HG03457 (cell line): ENCODE data around the gene PTPRN2.

Experiments
- ATAC-seq: cut with Tn5 transposase; IDR thresholded peaks from one replicate; pipeline ENCODE4 v1.9.1; 2021; ENCODE audit warnings: moderate number of reproducible peaks; ENCODE audit not compliant: unreplicated experiment

The PTPRN2 gene

DNA sequence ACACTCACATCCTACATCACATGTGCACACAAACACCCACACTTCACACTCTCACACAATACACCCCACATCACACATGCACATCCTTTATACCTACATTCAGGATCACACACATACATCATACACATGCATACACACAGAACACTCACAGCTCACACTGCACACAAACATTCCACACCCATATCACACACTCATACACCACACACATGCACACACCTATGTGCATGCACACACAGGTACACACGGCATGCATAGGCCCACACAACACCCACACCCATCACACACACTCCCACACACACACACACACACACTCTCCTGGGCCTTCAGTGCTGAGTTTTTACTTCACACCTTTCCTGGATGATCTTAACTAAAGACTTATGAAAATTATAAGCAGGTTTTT, 1030.4 kb downstream of the PTPRN2 start:
- no peak for ATAC-seq

DNA sequence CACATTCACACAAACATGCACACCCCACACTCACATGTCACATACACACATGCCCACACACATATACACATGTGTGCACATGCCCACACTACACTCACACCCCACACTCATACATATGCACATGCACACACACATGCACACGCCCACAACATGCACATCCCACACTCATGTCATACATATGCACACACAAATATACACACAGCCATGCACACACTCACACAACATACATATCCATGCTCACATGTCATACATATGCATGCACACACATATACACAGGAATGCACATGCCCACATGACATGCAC, 1031.0 kb downstream of the PTPRN2 start:
- no peak for ATAC-seq

DNA sequence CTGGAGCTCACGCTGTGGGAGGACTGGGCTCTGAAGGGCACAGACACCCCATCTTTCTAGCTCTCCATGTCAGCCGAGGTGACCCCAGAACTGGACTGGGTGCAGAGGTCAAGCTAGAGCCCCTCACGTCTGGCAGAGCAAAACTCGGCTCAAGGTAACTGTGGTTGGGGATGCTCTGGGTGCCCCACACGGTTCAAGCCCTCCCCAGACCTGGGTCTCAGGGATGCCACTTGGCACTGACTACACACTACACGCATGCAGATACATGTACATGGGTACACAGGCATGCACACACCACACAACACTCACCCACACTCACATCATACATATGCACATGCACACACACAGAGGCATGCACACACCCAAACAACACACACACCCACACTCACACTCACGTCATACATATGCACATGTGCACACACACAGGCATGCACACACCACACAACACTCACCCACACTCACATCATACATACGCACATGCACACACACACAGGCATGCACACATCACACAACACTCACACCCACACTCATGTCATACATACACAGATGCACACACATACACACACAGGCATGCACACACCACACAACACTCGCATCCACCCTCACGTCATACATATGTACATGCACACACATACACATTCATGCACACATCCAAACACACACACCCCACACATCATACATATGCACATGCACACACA, 1031.5 kb downstream of the PTPRN2 start:
- no peak for ATAC-seq

DNA sequence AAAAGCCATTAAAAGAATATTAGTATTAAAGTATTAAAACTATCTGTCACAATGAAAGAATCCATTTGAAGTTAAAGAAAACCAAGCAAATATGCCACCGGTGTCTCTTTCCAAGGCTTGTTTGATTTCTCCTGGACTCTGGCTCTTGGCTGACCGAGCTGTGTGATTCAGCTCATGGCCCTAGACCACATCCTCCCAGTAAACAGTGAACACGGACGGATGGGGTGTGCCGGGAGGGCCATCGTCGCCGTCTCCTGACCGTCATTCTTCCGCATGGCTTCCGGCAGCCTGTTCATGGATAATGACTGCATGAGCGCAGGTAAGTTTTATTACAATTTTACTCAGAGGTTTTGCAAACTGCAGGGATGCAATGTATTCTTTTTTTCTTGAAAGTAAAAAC, 1032.3 kb downstream of the PTPRN2 start:
- no peak for ATAC-seq

DNA sequence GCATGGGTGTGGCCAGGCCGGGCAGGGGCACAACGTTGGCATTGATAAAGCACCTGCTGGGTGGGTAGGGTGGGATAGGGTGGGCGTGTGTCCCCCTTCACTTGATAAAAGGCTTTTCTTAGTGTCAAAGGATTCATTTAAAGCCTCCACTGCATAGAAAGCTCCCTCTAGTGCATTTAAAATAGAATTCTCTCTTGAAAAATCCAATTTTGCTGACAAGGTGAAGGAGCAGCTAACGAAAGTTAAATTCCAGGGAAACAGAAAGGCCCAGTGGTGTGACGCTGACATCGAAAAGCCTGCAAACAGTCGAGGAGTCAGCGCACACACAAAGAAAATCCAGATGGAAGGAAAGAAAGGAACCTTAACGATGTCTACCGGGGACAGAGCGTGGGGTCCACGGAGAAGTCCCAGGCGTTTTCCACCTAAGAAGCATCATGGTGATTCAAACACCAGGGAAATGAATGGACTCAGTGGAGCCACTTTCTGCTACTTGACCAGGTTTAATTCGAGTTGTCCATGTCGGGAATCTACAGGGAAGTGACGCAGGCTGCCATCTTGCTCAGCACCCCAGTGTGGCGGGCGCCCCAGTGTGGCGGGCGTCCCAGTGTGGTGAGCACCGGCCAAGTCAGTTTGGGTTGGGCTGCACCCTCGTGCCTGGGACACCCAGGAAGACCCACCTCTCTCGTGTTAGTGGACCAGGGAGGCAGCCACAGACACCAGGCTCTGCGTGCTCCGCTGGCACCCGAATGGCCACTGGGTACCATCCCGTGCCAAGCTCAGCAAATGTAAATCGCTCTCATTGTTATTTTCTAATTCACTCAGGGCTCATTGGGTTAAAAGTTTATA, 1033.0 kb downstream of the PTPRN2 start:
- no peak for ATAC-seq

DNA sequence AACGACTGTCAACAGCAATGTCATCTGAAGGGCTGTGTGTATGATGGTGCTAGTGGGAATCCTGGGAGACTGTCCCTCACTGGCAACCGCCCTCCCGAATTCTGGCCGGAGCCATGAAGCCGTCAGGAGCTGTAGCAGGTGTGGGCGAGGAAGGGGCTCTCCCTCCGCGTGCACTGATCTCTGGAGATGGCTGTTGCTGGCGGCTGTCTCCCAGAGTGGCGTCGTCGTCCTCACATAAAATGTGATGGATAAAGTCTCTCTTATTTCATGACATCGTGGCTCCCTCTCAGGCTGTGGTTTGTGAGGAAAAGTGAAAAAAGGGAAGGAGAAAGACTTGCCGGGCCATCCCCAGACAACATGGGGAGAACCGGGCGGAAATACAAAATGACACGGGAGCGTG, 1034.4 kb downstream of the PTPRN2 start:
- ATAC-seq = no peak

DNA sequence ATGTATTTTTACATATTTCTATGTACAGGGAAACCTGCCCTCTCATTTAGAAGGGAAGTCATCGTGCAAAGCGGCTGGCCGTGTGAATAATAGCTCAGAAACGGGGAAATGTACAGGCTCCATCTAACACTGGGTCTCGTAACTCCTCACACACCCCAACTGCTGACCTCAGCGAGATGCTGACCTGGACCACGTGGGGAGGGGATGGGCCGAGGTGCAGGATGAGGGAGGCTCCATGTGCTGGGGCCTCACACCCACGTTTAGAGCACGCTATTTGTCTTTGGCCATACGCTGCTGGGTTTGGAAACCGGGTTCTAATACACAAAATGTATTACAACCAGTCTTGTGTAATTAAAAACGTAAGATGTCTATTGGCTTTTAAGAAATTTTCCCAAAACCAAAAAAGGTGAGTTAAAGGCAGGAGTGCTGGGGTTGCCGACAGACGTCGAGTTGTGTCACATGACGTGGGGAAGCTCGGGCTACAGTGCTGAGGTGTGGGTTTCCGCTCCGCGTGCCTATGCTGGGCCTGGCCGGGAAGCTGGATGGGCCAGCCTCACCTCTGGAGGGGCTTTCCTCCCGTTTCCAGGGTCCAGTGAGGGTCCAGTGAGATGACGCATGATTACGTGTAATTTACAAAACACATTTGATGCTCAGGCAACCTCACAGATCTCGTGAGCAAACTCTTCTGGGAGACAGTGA, 1035.2 kb downstream of the PTPRN2 start:
- no peak for ATAC-seq

DNA sequence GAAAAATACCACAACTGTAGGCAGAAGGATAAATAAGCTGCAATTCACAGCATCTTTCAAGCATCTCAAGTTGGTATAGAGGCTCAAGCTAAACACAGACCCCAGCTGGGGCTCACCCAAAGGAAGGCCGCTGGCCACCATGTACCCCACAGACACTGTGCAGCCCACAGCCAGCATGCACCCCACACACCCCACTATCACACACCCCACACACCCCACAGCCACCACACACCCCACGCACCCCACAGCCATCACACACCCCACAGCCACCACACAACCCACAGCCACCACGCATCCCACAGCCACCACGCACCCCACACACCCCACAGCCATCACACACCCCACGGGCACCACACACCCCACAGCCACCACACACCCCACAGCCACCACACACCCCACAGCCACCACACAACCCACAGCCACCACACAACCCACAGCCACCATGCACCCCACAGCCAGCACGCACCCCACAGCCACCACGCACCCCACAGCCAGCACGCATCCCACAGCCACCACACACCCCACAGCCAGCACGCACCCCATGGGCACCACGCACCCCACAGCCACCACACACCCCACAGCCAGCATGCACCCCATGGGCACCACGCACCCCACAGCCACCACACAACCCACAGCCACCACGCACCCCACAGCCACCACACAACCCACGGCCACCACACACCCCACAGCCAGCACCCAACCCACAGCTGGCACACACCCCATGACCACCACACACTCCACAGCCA, 1036.1 kb downstream of the PTPRN2 start:
- ATAC-seq = no peak

DNA sequence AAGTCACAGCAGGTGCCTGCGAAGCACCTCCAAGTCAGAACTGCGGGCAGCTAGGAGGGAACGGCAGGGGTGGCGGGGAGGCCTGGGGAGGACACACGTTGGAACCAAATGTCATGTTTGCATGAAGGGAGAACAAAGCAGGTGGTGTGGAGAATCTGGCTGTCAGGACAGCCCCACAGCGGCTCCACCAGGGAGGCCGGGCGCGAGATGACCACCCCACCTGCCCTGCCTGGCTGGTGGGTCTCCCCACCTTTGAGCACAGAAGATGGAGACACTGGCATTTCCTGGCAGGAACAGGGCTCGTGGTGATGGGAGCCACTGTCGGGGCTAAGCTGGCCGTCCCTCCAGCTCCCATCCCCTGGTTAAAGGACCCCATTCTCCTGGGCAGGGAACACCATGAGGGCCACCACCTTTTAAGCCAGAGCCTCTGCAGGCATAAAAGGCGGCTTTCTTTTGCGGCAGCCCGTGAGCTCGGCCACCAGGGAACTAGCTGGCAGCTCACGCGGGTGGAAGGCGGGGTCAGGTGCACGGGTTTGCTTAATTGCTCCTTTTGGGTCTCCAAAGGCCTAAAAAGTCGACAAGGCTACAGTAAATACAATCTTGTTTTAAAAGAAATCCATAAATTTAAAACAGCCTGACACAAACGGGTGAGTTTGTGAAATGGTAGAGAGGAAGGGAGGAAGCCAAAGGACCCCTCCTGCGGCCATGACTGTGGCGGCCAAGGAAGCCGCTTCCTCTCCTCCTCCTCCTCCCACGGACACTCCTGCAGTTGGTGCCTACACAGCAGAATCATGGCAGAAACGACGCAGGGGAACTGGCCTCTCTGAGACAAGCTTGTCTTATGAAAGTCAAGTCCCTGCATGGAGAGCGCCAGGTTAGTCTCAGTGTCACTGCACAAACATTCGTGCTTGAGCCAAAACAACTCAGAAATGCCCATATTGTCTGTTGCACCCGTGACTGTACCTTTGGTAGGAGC, 1037.0 kb downstream of the PTPRN2 start:
- no peak for ATAC-seq

DNA sequence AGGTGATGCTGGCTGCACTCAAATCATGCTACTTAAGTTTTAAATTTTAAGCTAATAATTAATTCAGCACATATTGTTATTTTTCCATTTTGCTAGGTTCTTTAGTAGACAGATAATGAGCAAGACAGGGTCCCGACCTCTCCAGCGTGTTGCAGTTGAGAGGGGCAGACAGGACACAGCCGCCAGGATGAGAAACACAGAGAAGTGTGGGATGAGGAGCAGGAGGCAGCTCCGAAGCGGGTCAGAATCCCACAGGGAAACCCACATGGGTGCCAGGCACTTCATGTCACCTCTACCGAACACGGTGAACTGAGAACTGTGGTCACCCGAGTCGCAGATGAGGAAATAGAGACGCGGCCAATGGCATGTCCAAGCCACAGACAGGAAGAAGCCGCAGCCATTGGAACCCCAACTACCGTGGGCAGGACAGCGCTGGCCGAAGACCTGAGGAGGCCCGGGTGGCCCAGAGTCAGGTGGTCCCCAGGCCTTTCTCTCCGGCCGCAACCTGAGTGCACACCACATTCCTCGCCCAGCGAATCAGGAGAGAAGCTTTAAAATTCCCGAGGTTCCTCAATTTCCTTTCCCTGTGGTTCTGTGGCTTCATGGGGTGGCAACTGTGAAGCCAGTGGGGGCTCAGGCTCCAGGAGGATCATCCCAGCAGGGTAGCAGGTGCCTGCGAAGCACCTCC, 1037.9 kb downstream of the PTPRN2 start:
- ATAC-seq = no peak

DNA sequence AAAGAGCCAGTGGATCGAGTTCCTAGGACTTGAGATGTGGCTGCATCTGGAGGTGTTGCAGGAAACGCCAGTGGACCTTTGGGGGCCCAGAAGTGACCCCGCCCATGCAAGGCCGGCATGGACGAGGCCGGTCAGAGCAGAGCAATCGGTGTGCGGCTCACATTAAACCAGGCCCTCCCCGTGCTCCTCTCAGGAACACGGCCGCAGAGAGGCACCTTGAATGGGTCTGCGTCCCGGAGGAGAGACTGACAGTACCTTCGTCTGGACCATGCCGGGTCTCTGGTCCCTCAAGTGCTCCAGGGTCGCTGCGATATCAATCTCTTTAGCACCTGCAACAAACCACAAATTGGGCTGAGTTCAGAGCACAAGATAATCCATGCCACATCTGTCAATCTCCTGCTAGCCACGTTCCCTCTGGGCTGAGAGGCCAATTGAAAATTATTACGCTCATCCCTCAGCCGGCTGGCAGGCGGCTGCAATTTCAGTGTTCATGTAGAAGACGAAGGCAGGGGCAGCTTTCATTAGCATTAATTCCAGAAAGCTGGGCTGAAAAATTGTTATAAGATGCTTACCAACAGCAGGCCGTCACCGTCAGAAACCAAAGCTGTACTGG, 1038.8 kb downstream of the PTPRN2 start:
- no peak for ATAC-seq

DNA sequence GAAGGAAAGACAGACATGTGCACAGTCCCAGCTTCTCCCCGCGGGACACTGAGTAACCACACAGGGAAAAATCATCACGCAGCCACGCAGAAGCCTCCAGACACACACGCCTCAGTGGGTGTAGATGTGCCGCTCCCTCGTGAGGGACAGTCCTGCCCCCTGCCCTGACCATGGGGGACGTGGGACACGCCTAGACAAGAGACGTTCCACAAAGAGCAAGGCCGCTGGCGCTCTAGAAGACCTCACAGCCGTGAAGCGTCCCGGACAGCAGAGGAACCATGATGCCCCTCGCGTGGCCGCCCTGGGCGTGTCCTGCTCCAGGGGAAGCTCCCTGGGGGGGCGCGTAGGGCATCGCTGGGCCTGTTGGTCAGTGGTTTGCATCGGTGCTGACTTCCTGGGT, 1040.0 kb downstream of the PTPRN2 start:
- no peak for ATAC-seq

DNA sequence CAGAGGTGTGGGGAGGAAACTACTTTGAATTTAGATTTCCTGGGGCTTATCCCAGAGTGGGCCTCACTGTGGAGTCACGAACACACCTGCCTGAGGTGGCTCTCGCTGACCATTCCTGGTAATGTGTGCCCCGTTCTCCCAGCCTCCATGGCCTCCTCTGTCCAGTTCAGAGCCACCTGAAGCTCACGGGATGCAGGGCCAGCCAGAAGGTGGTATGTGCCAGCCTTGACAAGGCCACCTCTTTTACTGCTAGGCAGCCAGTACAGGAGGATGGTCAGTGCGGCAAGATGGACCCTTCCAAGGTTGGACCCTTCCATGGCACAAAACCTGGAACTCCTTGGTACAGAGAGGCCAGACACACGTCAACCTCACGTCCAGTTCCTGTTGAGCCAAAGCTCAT, 1040.5 kb downstream of the PTPRN2 start:
- ATAC-seq = no peak

DNA sequence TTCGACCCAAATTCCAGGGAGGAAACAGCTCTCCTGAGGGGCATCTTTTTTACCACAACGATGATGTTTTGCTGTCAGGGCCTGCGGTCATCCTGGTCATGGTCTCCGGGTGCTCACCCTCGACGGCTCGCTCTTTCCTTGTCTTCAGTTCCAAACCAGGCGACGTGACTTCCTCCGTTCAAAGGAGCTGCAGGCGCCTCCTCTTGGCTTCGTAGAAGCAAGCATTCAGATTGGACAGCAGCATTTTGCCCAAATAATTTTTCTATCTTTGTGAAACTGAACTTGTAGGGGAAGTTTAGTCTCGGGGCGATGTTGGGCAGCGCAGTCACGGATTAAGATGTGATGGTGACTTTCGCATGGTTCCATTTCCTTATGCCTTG, 1042.0 kb downstream of the PTPRN2 start:
- no peak for ATAC-seq

DNA sequence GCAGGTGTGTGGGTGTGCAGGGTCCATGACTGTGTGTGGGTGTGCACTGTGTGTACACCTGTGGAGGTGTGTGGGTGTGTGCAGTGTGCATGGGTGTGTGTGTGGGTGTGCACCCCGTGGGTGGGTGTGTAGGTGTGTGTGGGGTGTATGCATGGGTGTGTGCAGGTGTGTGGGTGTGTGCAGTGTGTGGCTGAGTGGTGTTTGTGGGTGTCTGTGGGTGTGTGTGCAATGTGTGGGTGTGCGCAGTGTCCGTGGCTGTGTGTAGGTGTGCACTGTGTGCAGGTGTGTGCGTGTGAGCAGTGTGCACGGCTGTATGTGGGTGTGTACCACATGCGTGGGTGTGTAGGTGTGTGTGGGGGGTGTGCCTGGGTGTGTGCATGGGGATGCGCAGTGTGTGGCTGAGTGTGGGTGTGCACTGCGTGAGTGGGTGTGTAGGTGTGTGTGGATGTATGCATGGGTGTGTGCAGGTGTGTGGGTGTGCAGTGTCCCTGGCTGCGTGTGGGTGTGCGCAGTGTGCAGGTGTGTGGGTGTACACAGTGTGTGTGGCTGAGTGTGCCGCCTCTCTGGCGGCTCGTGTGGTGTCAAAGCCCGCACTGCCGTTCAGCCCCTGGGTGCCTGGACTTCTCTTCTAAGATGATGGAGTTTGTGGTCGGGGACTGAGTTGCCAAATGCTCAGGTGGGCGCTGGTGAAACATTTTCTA, 1042.5 kb downstream of the PTPRN2 start:
- no peak for ATAC-seq

DNA sequence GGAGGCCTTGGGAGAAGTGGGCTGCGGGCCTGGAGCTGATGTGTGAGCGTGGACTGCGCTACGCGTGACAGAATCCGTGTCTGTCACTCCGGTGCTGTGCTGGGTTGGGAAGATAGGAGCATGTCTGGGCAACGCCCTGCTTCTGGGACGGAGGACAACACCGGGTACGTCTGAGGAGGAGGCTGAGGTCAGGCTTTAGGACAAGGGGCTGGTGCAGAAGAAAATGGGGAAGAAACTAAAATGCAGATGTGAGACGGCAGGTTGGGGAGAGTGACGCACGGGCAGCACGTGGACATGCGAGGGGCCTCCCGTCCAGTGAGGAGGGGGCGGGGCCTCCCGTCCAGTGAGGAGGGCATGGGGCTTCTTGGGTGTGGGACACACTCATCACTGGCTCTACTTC, 1043.4 kb downstream of the PTPRN2 start:
- ATAC-seq = no peak

DNA sequence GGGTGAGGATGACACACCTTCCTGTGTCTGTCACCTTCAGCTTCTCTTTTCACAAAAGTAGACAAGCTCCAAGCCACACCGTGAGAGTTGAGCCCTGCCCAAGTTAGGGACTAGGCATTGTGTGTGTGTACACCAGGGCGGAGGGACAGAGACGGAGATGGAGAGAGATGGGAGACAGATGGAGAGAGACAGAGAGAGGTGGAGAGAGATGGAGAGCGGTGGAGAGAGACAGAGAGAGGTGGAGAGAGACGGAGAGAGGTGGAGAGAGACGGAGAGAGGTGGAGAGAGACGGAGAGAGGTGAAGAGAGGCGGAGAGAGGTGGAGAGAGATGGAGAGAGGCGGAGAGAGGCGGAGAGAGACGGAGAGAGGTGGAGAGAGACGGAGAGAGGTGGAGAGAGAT, 1043.8 kb downstream of the PTPRN2 start:
- no peak for ATAC-seq

DNA sequence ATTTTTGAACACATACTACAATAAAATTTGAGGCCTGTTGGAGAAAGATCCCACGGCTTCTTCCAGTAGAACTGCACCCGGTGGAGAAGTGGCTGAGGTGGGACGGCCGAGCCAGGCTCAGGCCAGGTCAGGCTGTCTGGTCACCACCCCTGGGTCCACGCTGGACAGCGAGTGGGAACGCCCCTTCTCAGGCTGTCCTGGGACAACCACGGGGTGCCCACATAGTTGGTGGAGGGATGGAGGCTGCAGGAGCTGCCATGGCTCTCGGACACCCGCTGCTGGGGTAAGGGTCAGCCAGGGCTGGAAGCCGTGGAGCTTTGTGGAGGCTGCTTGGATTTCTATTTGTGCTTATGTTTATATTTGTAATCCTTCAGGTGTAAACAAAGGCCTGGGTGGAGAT, 1044.3 kb downstream of the PTPRN2 start:
- no peak for ATAC-seq
